HCEC 1CT (cell line): ENCODE results near the gene EXOSC3.

Experiments
- DNase-seq: peaks from one replicate; pipeline ENCODE4 v3.0.0-alpha.2; 2017

The EXOSC3 gene

GRCh38 chr9:37732086-37732741, 52.6 kb downstream of the EXOSC3 start:
- no peak for DNase-seq

- no peak for DNase-seq
Measured at GRCh38 chr9:37730839-37731238, 54.0 kb downstream of the EXOSC3 start.

- peak; percentile 17 for DNase-seq
Measured at GRCh38 chr9:37730256-37730655, 54.6 kb downstream of the EXOSC3 start.
